HG02973 (cell line): ENCODE results near the gene XIRP1.
"Not testable (repeated sequence)": the region's sequence is repeated elsewhere in the genome, so short reads cannot be mapped to it uniquely, and the experiment has no call there.

Experiments used
- ATAC-seq: cut with Tn5 transposase; IDR thresholded peaks from one replicate; pipeline ENCODE4 v1.9.1; 2021; ENCODE audit warnings: moderate library complexity; ENCODE audit not compliant: unreplicated experiment

The XIRP1 gene, protein sequence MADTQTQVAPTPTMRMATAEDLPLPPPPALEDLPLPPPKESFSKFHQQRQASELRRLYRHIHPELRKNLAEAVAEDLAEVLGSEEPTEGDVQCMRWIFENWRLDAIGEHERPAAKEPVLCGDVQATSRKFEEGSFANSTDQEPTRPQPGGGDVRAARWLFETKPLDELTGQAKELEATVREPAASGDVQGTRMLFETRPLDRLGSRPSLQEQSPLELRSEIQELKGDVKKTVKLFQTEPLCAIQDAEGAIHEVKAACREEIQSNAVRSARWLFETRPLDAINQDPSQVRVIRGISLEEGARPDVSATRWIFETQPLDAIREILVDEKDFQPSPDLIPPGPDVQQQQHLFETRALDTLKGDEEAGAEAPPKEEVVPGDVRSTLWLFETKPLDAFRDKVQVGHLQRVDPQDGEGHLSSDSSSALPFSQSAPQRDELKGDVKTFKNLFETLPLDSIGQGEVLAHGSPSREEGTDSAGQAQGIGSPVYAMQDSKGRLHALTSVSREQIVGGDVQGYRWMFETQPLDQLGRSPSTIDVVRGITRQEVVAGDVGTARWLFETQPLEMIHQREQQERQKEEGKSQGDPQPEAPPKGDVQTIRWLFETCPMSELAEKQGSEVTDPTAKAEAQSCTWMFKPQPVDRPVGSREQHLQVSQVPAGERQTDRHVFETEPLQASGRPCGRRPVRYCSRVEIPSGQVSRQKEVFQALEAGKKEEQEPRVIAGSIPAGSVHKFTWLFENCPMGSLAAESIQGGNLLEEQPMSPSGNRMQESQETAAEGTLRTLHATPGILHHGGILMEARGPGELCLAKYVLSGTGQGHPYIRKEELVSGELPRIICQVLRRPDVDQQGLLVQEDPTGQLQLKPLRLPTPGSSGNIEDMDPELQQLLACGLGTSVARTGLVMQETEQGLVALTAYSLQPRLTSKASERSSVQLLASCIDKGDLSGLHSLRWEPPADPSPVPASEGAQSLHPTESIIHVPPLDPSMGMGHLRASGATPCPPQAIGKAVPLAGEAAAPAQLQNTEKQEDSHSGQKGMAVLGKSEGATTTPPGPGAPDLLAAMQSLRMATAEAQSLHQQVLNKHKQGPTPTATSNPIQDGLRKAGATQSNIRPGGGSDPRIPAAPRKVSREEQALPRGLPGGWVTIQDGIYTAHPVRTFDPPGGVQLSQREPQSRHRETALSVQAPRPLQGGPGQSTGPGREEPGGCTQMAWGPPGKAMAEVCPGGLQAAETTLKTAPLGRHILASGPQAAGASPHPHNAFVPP (N-terminal part only)

DNA sequence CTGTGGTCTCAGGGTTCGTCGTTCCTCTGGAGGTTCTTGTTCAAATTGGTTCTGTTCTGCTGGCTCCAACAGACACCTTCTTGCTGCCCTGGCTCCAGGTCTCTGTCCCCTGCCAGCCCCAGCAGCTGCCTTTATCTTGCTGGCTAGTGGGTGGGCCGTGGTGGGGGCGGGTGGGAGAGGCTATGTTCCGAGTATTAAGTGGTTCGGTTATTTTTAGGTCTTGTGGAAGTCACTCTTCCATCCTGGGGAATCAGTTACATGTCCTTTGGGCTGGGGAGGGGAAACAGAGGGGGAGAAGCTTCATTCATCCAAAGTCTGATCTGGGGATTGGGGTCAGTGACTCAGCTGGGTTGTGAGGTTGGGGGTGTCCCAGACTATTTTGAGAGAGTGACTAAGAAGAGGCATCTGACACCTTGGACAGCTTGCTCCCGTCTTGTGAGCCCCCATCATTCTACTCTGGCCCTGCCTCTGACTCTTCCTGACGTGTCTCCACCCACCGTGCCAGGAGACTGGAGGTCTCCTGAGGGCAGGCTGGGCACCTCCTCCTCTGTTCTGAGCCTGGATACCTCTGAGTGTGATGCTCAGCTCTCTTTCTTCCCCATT lies at the start of gene XIRP1:
TSS of gene XIRP1 (minus strand) at position 106 of the 603 bp plus-strand sequence. CDS start 3,150 bp downstream, outside the sequence.
- no peak for ATAC-seq

DNA sequence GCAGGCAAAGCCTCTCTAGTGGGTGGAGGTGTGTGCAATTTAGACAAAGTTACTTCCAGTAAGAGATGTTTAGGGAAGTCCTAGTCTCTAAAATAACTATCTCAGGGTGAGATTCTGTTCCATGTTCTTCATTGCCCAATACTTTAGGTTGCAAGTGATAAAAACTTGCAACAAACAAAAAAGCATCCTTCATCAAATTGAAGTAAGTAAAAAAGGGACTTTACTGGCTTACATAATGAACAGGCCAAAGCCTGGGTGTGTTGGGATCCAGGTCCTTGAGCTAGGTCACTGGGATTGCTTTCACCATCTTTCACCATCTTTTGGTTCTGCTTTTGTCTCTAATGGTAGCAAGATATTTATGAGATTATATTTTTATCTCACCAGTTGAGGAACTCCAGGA lies 49.2 kb upstream of the XIRP1 start:
- no peak for ATAC-seq

DNA sequence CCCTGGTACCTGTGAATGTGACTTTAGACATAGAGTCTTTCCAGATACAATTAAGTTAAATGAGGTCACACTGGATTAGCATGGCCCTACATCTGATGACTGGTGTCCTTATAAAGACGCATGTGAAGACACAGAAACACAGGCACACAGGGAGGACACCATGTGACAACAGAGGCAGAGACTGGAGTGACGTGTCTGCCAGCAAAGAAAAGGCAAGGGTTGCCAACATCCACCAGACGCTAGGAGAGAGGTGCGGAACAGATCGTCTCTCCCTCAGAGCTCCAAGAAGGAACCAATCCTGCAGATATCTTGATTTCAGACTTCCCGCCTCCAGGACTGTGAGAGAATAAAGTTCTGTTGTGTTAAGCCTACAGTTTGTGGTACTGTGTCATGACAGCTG lies 44.6 kb upstream of the XIRP1 start:
- ATAC-seq: no peak

DNA sequence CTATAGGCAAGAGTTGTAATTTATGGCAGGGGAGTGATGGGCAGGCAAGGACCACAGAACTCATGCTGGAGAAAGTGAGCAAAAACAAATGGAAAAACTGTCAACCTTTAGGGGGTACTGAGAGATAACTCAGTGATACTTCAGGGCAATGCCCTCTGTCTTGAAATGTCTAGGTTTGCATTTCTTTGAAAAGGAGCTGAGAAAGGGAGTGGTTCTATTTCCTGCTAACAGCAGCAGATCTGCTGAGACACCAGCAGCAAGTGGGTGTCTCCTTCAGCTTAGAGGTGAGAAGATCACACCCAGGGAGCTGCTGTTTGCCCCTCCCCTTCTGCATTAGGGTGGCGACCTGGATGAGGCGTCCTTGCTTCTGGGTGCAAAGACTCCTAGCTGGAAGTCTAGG lies 42.3 kb upstream of the XIRP1 start:
- ATAC-seq: no peak

DNA sequence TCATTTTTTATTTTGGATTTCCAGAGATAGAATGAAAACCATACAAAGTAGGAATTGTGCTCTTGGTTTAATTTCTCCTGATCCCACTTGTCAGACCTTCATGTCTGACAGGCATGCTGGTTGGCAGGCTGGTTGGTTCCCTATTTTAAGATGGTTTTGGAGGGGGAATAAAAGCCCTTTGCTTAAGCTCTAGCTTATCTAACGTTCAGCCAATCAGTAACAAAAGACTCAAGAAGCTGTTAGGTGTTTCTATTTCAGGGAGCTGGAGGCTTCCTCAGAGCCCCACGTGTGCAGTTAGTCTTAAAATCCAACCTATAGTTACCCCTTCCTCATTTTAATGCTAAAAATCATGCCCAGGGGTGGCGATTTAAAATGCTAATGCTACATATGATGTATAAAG lies 40.5 kb upstream of the XIRP1 start:
- ATAC-seq: no peak

DNA sequence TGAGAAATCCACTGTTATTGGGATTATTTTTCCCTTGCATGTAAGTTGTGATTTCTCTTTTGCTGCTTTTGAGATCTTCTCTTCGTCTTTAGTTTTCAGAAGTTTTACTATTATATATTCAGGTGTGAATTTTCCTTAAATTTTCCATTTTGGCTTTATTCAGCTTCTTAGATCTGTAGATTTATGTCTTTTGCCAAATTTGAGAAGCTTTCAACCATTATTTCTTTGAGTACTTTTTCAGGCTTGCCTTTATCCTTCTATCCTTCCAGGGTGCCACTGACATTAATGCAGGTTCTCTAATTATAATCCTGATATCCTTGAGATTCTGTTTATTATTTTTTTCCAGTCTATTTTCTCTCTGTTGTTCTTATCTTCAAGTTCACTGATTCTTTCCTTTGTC lies 38.1 kb upstream of the XIRP1 start:
- no peak for ATAC-seq

DNA sequence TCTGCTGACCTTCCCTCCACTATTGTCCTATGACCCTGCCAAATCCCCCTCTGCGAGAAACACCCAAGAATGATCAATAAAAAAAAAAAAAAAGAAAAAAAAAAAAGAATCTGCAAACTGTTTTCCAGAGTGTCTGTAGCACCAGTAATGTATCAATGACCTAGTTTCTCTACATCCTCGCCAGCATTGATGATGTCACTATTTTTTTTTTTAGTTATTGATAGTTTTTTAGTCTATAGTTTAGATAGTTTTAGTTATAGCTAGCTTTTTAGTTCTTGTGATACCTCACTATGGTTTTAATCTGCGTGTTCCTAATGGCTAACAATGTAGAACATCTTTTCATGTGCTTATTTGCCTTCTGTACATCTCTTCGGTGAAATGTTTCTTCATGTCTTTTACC lies 36.1 kb upstream of the XIRP1 start:
- no peak for ATAC-seq

DNA sequence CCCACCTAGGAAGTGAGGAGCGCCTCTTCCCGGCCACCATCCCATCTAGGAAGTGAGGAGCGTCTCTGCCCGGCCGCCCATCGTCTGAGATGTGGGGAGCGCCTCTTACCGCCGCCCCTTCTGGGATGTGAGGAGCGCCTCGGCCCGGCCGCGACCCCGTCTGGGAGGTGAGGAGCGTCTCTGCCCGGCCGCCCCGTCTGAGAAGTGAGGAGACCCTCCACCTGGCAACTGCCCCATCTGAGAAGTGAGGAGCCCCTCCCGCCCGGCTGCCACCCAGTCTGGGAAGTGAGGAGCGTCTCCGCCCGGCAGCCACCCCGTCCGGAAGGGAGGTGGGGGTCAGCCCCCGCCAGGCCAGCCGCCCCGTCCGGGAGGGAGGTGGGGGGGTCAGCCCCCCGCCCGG lies 35.2 kb upstream of the XIRP1 start:
- ATAC-seq: not testable (repeated sequence)

DNA sequence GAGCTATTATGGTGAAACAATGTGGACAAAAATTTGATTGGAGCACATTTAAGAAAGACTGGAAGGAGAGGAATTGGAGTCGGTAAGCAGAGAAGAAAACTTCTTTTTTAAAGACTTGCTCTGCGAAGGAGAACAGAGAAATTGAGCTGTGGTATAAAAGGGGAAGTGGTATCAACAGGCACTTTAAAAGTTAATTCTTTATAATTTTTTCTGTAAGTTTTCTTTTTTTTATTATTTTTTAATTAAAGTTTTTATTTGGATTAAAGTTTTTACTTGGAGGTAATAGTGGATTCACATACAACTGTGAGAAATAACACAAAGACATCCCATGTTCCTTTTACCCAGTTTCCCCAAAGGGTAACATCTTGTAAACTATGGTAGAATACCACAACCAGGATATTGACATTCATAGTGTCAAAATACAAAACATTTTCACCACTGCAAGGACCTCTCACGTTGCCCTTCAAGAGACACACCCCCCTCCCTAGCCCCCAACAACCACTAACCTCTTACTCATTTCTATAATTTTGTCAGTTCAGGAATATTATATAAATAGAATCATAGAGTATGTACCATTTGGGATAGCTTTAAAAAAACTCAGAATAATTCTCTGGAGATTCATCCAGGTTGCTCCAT lies 33.8 kb upstream of the XIRP1 start:
- no peak for ATAC-seq

DNA sequence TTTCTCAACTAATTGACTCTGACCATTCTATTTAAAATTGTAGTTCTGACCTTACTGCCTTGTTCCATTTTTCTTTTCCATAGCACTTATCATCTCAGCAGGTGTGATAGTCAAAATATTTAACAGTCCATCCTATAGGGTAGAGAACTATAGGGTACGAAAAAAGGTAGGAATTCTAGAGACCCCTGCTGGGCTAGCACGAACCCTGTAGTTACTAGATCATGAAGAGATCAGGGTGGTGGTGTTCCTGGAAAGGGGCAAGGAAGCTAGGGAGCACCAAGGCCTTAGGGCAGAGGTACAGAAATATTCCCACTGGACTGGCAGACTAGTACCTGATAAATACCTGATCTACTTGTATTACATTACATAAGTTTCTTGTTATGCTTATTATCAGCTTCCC lies 31.9 kb upstream of the XIRP1 start:
- no peak for ATAC-seq

DNA sequence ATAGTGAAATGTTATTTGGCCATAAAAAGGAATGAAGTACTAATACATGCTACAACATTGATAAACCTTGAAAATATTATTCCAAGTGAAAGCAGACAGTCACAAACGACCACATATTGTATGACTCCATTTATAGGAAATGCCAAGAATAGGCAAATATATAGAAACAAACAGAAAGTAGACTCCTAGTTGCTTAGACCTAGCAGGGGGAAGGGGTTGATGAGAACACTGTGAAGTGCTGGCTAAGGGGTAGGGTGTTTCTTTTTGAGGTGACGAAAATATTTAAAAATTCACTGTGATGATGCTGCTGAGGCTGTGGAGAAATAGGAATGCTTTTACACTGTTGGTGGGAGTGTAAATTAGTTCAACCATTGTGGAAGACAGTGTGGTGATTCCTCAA lies 30.5 kb upstream of the XIRP1 start:
- no peak for ATAC-seq

DNA sequence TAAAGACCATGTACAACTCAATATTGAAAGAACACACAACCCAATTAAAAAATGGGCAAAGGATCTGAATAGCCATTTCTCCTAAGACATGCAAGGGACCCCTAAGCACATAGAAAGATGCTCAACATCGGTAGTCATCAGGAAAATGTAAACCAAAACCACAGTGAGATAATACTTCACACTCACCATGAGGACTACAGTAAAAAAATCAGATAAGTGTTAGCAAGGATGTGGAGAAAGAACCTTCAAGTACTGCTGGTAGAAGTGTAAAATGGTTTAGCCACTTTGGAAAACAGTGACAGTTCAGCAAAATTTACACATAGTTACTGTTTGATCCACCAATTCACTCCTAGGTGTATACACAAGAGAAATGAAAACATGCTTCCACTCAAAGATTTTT lies 30.1 kb upstream of the XIRP1 start:
- no peak for ATAC-seq

DNA sequence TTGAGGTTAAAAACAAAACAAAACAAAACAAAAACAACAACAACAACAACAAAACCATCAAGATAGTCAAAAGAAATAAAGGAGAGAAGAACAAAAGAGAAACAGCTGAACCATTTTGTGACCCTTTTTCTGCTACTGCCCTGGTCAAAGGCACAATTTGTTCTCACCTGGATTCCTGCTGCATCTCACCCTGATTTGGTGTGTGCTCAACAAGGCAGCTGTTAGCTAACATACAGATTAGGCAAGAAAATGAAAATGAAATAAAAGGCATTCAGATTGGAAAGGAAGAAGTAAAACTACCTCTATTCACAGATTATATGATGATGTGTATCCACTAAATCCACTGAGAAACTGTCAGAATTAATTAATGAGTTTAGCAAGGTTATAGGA lies 28.7 kb upstream of the XIRP1 start:
- no peak for ATAC-seq

DNA sequence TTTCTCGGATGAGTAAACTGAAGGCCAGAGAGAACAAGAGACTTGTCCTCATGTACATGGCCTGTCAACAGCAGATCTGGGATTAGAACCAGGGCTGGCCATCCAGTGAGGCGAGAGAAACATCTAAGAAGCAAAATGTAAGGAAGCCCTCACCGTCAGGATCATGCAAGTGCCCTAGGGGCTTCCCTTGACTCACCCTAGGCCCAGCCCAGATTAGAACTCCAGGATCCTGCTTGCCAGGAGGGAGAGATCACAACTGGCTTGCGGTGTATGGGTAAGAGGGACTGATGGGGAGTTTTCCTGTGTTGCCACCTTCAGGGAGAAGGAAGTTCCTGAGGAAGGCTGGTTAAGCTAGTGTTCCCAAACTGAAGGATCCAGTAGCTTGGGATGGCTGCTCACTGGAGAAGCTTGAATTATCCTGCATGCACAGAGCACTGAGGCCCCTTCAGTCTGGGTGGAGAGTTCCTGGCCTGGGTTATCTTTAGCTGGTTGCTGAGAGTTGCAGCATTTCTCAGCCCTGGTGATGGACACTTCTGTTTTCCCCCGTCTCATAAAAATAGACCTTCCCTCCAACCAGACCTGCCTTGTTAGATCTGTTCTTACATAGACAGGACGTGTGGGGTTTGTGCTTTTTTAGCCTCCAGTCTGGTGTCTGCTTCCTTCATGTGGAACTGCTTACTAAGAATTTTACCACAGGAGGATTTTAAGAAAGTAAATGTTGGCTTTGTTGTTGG lies 28.2 kb upstream of the XIRP1 start:
- ATAC-seq: no peak

DNA sequence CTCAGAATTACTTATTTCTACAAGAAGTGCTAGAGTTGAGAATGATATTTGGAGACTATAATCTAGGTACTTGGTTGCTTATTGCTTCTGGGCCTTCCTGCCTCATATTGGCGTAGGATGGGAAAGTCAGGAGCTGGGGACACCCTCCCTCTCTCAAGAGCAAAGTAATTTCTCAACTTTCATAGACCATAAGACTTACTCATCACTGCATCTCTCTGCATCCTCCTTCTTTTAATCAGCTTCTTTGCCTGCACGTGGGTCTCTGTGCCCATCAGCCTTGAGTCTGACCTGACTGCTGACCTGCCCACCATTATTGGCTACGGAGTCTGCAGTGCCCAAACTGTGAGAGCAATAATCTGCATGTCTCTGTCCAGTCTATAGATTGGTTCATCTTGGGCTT lies 27.3 kb upstream of the XIRP1 start:
- no peak for ATAC-seq

DNA sequence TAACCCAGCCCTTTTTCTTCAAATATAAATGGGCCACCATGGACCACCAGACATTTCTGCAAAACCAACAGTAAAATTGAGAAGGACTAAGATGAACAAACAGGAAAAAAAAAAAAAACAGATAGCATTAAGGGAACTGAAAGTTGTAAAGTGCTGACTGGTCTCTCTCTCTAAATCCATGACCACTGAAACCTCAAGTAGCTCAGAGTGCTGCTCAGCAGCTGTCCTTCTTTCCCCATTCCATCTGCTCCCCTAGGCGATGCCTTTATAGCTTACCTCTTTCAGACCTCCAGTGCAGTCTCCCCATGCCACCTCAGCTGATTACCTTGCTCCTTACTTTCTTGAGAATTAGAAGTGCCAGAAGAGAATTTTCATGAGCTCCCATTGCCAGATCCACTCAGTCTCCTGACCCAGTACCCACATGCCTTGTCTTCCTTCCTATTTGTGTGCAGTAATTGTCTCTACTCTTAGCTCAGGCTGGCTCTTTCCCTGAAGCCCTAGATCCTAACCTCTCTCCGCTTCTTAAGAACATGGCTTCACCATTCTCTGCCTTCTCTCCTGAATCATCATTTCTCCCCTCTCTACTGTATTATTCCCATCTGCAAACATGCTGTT lies 23.9 kb upstream of the XIRP1 start:
- peak; percentile 95 for ATAC-seq

DNA sequence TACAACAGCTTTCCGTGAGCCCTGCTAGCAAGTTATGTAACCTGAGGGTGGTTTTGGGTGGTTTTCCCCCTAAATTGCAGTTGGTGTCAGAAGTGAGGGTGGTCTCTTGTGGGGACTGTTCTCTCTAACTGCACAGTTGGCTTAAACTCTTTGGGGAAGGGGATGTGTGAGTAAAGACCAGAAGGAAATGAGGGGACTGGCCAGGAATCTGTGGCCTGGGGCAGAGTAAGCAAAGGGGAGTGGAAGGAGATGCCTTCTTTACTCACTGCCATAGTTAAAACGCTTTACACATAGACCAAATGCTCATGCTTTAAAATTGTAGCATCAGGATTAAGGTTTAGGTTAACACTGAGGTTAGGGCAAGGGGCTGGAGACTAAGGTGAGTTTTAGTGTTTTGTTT lies 21.2 kb upstream of the XIRP1 start:
- ATAC-seq: no peak

DNA sequence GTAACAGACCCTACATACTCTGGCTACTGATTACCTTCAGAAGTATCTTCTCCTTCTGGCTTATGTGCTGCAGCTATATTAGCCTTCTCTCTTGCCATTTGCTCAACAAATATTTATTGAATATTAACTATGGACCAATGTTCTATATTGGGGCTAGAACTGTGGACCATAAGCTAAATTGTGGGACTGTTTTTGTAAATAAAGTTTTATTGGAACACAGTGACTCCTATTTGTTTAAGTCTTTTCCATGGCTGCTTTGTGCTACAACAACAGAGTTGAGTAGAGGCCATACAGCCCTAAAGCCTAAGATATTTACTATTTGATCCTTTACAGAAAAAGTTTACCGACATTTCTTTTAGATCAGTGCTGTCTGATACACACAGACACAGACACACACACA lies 20.3 kb upstream of the XIRP1 start:
- ATAC-seq: no peak

DNA sequence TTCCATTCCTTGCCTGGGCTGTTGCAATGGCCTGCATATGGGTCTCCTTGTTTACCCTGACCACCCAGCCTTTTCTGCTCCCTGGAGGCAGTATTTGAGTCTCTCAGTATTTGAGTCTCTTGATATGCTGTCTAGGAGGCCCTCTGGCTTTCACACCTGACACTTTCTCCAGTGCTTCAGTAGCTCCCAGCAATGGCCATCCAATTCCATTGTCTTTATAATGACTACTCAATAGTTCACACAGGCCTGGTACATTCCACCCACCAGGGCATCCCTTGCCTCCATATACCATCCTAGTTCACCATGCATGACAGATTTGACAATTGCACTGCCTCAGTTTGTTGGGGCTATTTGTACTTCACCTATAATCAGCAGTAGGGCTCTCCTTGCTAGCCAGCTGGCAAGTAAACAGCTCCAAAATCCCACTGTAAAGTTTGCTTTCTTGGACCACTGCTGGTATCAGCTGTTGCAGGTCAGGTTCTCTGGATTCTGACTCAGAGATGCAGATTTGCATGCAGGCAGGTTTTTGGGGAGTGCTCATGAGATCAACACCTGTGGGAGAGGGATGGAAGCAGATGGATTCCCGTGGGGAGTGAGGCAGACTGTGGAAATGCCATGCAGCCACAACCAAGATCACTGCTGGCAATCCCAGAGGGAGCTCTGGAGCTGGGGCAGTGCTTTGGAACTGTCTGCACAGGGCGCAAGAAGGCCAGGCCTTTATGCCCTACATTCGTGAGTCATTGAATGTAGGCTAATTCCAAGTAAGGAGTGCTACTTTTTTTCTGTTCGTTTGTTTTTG lies 19.1 kb upstream of the XIRP1 start:
- no peak for ATAC-seq
